HG03342 (cell line): ENCODE data around the gene ADGRB2.

ENCODE experiments used
- ATAC-seq: cut with Tn5 transposase; IDR thresholded peaks from one replicate; pipeline ENCODE4 v1.9.1; 2021; ENCODE audit warnings: mild to moderate bottlenecking, moderate library complexity; ENCODE audit not compliant: unreplicated experiment

ADGRB2 gene

GRCh38 chr1:31783846-31784245 lies 19.7 kb upstream of the ADGRB2 start:
- no peak for ATAC-seq

- no peak for ATAC-seq
Measured at GRCh38 chr1:31782421-31783410, 18.6 kb upstream of the ADGRB2 start.

- ATAC-seq, result no peak
Measured at GRCh38 chr1:31781756-31782371, 17.7 kb upstream of the ADGRB2 start.

GRCh38 chr1:31781138-31781755 lies 17.1 kb upstream of the ADGRB2 start:
- no peak for ATAC-seq

GRCh38 chr1:31780632-31781031 lies 16.5 kb upstream of the ADGRB2 start:
- no peak for ATAC-seq

- ATAC-seq, result no peak
Measured at GRCh38 chr1:31779687-31780086, 15.5 kb upstream of the ADGRB2 start.

- ATAC-seq, result no peak
Measured at GRCh38 chr1:31778763-31779488, 14.8 kb upstream of the ADGRB2 start.

GRCh38 chr1:31776516-31776915 lies 12.4 kb upstream of the ADGRB2 start:
- no peak for ATAC-seq

- ATAC-seq, result no peak
Measured at GRCh38 chr1:31776032-31776431, 11.9 kb upstream of the ADGRB2 start.

GRCh38 chr1:31775210-31775999 lies 11.3 kb upstream of the ADGRB2 start:
- no peak for ATAC-seq

GRCh38 chr1:31774495-31774894 lies 10.4 kb upstream of the ADGRB2 start:
- ATAC-seq, result no peak

- no peak for ATAC-seq
Measured at GRCh38 chr1:31773861-31774260, 9.7 kb upstream of the ADGRB2 start.

GRCh38 chr1:31772669-31773248 lies 8.6 kb upstream of the ADGRB2 start:
- no peak for ATAC-seq

GRCh38 chr1:31771891-31772668 lies 7.9 kb upstream of the ADGRB2 start:
- no peak for ATAC-seq

- ATAC-seq, result no peak
Measured at GRCh38 chr1:31769720-31770390, 5.7 kb upstream of the ADGRB2 start.

- no peak for ATAC-seq
Measured at GRCh38 chr1:31768939-31769704, 5.0 kb upstream of the ADGRB2 start.

GRCh38 chr1:31768407-31768907 lies 4.3 kb upstream of the ADGRB2 start:
- no peak for ATAC-seq

GRCh38 chr1:31767225-31767624 lies 3.1 kb upstream of the ADGRB2 start:
- no peak for ATAC-seq
